Stimulated activated CD4-positive, alpha-beta T cell treated with anti-CD3 and anti-CD28 coated beads, TNF-alpha, amount 100 ng/mL, for 1 hour (primary cell): ENCODE results near the gene PKIG.
"Not testable (repeated sequence)": the region's sequence is repeated elsewhere in the genome, so short reads cannot be mapped to it uniquely, and the experiment has no call there.

Experiments
- DNase-seq, 3 donors: peaks; one replicate each; pipeline ENCODE4 v3.0.0-alpha.2; 2020; ENCODE audit warnings: low read depth in 3 of 3, low spot score in 1 of 3

Gene PKIG

DNA sequence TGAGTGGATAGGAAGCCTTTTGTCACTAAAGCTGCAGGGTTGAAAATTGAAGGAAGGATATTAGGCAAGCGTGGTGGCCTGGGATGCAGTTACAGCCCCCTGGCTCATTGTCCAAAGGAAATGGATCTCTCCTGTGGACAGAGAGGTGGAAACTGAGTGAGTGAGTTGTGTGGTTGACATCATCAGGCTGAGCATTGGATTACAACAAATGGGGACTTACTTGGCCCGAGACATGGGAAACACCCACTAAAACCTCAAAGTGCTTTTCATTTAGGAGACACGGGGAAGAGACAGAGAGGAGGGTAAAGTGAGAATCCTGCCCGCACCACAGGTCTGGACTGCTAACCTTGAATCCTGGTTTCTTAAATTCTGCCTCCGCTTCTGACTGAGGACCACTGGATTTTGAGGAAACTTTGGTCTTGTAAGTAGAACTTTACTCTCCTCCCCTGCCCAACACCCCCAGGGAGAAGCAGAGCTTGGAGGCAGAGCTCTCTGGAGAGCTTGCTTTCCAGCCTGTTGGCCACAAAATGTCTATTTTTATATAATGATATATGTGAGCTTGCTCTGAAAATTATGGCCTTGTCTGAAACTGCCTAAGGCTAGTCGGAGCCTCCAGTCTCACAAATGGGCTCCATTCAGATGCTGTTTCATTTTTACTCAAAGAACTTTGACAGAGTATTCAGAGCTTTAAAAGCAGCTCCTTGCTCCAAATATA lies at the start of gene PKIG:
Gene PKIG, plus strand, starts transcription at position 269 of the 715 bp plus-strand sequence. CDS start 31,978 bp downstream, outside the sequence.
- no peak for DNase-seq

DNA sequence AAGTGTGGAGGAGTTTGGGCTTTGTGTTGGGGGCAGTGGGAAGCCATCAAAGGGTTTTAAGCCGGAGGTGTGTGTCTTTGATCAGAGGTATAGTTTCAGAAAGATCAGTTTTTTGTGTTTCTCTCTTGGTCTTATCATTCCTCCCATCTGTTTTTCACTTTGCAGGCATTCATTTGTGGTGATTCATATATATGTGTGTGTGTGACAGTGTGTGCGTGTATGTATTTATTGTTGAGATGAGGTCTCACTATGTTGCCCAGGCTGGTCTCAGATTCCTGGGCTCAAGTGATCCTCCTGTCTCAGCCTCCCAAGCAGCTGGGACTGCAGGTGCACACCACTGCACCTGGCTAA lies 49.4 kb upstream of the PKIG start:
- DNase-seq = no peak

DNA sequence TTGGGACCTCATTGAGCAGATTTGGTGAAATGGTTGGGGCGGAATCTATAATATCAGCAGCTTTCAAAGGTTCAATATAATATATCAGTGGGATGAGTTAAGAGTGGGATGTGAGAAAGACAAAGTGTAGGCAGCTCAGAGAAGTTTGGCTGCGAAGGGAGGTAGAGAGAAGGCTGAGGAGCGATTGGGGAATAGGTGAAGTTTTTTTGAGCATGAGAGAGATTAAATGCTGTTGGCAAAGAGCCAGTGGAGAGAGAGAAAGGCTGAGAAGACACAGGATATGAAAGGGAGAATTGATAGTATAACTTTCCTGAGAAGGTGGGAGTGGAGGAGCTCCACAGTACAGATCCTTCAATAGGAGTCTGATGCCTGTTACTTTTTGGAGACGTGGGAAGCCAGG lies 48.5 kb upstream of the PKIG start:
- no peak for DNase-seq

DNA sequence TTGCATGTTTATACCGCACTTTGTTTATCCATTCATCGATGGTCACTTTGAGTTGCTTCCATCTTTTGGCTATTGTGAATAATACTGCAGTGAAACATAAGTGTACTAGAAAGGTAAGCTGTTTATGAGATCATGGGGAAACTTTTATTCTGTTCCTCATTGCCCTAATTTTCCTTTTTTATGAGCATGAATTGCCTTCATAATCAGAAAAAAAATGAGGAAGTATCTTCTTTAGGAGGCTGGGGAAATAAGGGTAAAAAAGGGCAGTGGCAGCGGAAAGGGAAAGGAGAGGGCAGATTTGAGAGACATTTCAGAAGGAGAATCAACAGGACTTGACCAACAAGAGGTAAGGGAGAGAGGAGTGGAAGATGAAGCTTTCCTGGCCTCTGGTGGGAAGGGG lies 46.2 kb upstream of the PKIG start:
- no peak for DNase-seq

DNA sequence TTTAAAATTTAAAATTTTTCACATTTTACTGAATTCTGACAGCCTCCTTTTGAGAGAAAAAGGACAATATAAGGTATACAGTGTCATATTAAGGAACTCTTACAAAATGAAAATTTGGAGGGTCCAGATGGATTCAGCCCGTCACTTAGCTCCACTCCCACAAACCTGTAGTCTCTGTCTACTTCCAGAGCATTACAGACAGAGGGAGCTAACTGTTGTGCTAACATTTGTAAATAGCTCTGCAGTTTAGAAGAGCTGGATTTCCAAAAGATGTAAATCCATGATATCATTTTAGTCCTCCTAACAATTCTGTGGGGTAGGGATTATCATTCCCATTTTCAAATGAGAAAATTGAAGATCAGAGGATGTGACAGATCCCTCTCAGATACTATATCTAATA lies 44.4 kb upstream of the PKIG start:
- no peak for DNase-seq

DNA sequence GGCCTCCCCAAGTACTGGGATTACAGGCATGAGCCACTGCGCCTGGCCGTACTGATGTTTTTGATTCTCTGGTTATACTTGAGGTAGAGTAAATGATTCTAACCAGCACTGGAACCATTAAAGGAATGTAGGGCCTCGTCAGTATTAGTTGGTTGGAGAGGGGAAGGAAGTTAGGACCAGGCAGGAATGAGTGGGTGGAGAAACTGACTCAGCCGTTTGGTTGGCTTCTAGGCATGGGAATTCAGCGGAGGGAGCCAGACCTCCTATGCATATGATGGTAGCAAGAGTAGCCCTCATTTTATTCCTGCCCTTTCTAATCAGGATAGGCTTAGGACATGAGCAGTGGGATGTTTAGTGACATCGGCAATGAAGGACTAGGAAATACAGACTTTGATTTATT lies 41.5 kb upstream of the PKIG start:
- no peak for DNase-seq

DNA sequence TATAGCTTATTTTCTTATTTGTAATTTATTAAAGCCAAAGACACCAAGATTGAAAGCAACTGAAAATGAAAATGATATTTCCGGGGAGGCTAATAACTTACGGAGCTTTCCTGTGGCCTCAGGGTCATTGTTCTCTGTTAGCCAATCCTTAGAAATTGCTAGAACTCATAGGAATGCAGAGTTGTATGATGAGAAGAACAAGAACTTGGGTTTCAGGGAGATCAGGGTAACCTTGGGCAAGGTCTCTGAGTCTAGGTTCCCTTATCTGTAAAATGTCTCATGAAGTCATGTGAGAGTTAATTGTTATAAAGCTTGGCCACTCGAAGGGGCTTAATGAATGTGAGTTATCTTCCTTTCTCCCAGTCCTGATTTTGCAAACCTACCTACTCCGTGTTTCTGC lies 40.4 kb upstream of the PKIG start:
- no peak for DNase-seq

DNA sequence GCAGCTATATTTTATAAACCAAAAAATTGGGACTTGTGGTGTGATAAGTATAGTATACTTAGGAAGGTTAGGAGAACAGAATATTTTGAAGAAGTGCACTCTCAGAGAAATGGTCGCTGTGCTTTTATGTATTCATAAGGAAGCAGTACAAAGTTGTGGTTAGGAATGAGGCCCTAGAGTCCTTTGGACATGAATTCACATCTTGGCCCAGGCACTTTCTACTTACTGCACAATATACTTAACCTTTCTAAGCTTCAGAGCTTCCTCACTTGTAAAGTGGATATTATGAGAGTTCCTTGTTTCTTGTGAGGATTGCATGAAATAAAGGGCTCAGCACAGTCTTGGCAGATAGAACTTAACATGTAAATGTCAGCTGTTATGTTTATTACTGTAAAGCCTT lies 39.5 kb upstream of the PKIG start:
- DNase-seq = no peak

DNA sequence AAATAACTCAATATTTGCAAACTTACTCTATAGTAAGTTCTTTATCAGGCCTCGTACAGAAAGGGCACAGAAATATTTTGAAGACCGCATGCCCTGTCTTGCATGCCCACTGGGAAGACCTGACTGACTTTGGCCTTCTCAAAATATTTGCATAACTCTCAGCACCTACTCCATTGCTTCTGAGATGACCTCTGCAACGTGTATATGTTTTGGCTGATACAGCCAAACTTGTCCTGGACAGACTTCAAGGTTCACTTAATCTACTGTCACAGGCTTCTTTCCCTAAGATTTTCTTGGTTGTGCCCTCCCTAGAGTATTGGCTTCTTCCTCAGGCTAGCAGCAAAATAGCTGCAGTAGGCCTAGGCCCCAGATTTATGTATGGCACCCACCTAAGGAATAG lies 39.0 kb upstream of the PKIG start:
- no peak for DNase-seq

DNA sequence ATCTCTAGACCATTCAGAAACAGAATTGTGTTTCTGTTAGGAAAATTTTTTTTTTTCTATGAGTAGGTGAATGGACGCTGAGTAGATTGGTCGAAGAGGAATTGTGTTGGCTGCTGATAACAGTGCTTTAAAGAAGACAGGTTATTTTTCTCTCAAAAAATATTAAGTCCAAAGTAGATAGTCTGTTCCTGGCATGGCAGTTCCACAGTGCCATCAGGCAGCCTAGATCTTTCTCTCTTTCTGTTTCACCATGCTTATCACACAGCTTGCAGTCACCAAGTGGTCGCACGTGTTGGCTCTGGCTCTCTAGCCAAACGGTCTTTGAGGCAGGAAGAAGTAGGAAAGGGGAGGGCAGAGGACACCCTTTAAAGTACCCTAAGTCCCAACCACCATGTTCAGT lies 38.1 kb upstream of the PKIG start:
- no peak for DNase-seq

DNA sequence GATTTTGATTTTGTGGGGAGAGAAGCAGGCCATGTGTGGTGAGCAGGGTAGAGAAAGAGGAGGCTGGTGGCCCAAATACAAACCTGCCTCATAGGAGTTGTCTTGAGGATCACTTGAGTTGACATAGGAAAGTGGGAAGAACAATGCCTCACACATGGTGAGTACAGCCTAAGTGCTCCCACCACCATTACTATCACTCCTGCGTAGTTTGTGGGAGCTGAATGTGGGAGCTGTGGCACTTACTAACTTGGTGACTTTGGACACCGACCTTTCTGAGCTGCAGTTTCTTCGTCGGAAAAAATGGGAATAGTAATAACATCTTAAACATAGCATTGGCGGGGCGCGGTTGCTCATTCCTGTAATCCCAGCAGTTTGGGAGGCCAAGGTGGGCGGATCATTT lies 35.0 kb upstream of the PKIG start:
- DNase-seq = no peak

DNA sequence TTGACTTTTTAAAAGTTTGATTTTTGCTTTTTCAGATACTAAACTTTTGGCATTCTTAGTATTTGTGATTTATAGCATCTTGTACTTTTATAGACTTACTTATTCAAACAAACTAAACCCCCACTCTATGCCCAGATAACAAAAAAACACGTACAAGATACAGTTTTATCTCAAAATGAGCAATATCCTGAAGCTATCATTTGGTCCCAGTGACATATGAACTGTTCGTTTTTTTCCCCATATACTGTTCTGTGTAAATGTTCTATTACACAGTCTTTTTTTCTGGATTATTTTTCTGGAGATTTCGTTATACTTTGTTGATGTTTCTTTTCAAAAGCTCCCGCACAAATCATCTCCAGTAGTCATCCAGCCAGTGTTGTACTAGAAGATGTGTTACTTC lies 33.3 kb upstream of the PKIG start:
- no peak for DNase-seq

DNA sequence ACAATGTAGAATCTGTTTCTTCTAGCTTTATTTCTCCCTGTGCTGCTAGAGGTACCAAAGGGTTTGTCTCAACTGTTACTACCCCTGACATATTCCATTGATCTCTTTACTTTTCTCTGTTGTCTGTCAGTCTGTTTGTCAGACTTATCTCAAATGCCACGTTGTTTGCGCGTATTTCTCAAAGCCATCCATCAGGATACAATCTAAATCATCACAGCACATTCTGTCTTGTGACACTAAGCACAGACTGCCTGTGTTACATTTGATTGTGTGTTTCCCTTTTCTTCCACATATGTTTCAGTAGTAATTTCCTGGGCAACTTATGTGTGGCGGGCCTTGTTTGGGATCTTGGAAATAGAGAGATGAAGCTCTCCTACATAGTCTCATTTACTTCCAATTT lies 30.3 kb upstream of the PKIG start:
- no peak for DNase-seq

DNA sequence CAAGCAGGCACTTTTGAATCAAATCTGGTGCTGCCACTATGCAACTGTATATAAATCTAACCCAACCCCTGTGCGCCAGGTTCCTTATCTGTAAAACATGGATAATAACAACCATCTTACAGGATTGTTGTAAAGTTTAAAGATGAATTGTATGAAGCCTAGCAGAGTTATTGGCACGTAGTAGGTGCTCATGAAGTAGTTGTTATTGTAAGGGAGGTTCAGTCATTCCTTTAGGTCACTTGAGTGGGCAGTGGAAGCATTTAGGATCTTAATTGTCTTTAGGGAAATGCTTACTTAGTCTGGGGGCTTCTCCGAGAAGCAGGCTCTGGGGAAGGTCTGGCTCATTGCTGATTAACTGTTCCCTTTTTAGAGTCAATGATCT lies 29.8 kb upstream of the PKIG start:
- no peak for DNase-seq

DNA sequence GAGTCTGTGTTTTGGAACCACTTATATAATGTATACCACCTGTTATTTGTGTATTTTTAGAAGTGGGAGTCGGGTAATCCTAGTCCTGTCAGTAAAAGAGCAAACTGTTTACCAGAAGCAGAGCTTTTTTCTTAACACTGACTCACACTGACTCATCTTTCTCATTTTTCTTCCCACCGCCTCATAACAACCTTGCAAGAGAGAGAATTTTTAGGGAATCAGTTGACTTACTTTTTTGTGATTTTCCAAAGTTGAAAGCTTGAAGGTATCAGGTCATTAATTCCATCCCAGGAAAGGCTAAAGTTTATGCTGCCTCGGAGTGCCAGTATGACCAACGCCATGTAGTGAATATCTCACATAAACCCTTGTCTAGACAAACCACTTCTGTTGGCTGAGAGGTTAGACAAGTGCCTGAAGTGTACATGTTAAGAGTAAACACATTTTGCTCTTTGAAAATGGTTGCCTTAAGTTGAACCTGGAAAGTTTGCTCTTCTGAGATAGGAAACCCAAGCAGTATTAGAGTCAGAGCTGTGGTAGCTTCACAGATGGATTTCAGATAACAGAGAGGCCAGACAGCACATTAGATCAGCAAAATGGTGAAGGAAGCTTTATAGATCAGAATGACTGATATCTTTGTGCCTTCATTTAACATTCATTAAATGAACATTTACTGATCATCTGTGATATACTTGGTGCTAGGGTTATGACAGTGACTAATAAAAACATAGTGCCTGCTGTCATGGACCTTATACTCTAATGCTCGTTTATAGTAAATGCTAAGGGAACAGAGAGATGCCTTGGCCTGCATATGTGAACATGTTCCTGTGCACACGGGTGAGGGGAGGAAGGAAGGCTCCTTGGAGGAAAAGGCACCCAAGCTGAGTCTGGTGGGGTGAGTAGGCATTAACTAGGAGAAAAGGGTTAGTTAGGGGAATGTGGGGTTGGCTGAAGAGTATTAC lies 29.1 kb upstream of the PKIG start:
- no peak for DNase-seq

DNA sequence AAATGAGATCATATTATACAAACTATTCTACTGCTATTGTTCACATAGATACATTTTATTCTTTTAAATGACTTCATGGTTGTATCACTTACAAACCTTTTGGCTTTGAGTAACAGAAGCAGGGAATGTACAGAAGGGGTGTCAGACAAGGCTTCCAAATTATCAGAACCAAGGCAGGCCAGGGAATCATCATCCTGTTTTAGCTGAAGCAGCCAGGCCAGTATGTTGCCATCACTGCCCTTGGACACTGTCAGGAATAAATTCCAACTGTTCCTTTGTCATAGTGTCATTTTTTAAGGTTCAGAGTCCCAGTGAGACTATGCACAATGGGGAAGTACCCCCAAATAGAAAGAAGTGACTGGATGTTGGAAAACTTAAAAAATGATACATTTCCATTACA lies 23.1 kb upstream of the PKIG start:
- DNase-seq = no peak

DNA sequence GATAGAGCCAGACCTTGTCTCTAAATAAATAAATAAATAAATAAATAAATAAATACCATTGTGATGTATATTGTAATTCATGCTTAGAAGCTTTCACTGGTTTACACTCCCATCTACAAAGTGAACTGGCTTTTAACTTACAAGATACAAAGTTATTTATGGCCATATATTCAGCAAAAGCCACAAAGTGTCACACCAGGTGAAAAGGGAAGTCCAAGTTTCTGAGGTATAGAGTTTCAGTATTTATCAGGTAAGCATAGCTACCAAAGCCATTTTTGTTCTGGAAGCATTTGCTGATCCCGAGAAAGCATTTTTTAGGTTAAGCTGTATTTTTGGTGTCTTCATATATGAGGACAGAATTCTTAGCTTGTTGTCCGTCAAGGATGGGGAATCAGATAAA lies 22.1 kb upstream of the PKIG start:
- DNase-seq = no peak

DNA sequence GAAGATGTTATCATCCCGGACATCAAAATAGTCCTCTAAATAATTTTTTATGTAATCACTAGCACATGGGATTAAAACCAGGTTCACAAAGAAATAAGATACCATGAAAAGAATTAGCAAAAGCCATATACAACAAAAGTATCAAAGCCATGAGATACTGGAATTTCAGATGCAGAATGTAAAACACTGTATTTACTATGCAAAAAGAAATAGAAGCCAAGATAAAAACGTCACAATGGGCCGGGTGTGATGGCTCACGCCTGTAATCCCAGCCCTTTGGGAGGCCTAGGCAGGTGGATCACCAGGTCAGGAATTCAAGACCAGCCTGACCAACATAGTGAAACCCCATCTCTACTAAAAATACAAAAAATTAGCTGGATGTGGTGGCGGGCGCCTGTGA lies 21.6 kb upstream of the PKIG start:
- not testable (repeated sequence) for DNase-seq

DNA sequence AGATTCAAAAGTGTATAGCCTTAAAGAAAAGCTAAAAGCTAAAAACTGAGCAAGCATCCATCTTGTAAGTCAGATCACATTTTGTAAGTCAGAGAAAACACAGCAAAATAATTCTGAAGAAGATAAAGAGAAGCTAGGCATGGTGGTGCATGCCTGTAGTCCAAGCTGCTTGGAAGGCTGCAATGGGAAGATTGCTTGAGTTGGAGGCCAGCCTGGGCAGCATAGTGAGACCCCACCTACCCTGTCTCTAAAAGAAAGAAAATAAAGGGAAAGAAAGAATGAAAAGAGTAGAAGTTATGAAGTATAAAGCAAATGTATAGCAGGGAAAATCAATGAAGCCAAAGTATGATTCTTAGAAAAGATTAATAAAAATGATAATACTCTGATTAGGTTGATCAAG lies 20.5 kb upstream of the PKIG start:
- no peak for DNase-seq

DNA sequence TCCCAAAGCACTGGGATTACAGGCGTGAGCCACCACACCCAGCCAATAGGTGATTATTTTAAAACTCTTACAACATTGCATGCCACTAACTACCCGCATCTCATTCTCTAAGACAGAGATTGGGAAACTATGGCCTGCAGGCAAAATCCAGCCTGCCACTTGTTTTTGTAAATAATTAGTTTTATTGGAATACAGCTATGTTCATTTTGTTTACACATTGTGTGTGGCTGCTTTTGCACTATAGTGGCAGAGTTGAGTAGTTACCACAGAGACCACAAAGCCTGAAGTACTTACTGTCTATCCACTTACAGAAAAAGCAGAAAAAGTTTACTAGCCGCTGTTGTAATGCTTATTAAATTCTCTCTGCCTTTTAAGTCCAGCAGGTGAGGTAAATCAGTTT lies 16.4 kb upstream of the PKIG start:
- no peak for DNase-seq

DNA sequence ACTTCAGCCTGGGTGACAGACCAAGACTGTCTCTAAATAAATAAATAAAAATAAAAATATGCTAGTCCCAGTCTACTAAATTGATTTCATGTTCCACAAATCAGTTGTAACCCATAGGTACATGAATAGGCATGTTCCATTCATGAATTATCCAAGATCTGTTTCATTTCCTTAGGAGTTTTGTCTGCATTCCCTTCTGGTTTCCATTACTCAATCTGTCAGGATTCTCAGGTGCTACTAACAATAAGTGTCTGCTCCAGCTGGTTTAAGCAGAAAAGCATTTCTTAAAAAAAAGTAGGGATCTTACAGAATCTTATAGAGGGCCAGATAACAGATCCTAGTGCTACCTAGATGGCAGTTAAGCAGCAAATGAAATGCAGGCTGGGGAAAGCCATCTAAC lies 15.6 kb upstream of the PKIG start:
- no peak for DNase-seq

DNA sequence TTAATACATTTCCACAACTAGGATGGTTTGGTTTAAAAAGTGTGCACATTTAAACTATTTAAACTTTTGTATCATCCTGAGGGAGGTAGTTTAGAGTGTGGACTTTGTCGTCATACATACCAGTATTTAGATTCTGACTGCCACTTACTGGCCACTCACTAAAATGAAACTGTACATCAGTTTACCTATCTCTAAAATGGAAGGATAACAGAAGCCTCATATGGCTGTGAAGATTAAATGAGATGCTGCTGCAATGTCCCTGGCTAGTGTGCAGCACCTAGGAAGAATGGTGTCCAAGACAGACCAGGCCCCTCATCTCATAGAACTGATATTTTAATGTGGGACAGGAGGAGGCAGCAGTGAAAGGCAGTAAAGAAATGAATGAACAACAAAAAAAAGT lies 12.0 kb upstream of the PKIG start:
- no peak for DNase-seq
